Measurements from ENCODE around the gene UROC1. TPM values are rescaled to one million over a fixed set of nuclear protein-coding genes. Genes with fewer than 3 reads are reported as not detected.

UROC1 gene
- total and polyA plus RNA-seq, 2 experiments from 2014 or later, result not detected

GRCh38 chr3:126440709-126440995, 76.9 kb downstream of the UROC1 start:
- Mint-ChIP-seq H3K27me3 (ENCODE audit: insufficient read depth, low read depth, poor library complexity) (peaks cover under 1% of the 10 kb centered on the region), H3K36me3 (ENCODE audit: low read depth) (peaks cover 19% of the 10 kb centered on the region), H3K4me3 (no peak overlapping the region), H3K4me1 (peaks cover 35% of the 10 kb centered on the region), H3K9me3 (no peaks in the 10 kb centered on the region), H3K27ac (peak overlapping the region; percentile 59; the same call in 1 of the 2 replicates)
- Histone ChIP-seq H3K4me3 (no peak overlapping the region), H3K27me3 (ENCODE audit: insufficient read depth) (no peaks in the 10 kb centered on the region), H3K9me2 (ENCODE audit: insufficient read depth) (no peaks in the 10 kb centered on the region), H3K4me1 (ENCODE audit: insufficient read depth) (no peaks in the 10 kb centered on the region), H3F3A (replicated peaks; ENCODE audit: low read depth) (no peaks in the 10 kb centered on the region), H2AFZ (no peak overlapping the region), H3K27ac (ENCODE audit: low read depth) (no peak overlapping the region), H4K20me1 (replicated peaks; ENCODE audit: insufficient read depth) (no peaks in the 10 kb centered on the region; the same call in 1 of the 2 replicates), H3K36me3 (ENCODE audit: insufficient read depth) (no peaks in the 10 kb centered on the region), H3K4me2 (no peak overlapping the region), H3K79me2 (replicated peaks; ENCODE audit: insufficient read depth) (no peaks in the 10 kb centered on the region)
- ATAC-seq, result no peak; the same call in 2 of the 3 replicates
- TF ChIP-seq ZNF331 (CRISPR knock-in tag; IDR thresholded peaks at IDR 0.05; ENCODE audit: low read depth), result no peak
- no peak for TF ChIP-seq JUNB (IDR thresholded peaks at IDR 0.05; ENCODE audit: unreplicated experiment)
- no peak for TF ChIP-seq CREB1 (CRISPR knock-in tag; IDR thresholded peaks at IDR 0.05; ENCODE audit: low read depth)
- no peak for TF ChIP-seq CTCF (conservative IDR thresholded peaks at IDR 0.05; ENCODE audit: low read depth in 2 of 2)
- TF ChIP-seq ZNF114 (CRISPR knock-in tag; IDR thresholded peaks at IDR 0.05), result no peak
- TF ChIP-seq, protein P1, sequence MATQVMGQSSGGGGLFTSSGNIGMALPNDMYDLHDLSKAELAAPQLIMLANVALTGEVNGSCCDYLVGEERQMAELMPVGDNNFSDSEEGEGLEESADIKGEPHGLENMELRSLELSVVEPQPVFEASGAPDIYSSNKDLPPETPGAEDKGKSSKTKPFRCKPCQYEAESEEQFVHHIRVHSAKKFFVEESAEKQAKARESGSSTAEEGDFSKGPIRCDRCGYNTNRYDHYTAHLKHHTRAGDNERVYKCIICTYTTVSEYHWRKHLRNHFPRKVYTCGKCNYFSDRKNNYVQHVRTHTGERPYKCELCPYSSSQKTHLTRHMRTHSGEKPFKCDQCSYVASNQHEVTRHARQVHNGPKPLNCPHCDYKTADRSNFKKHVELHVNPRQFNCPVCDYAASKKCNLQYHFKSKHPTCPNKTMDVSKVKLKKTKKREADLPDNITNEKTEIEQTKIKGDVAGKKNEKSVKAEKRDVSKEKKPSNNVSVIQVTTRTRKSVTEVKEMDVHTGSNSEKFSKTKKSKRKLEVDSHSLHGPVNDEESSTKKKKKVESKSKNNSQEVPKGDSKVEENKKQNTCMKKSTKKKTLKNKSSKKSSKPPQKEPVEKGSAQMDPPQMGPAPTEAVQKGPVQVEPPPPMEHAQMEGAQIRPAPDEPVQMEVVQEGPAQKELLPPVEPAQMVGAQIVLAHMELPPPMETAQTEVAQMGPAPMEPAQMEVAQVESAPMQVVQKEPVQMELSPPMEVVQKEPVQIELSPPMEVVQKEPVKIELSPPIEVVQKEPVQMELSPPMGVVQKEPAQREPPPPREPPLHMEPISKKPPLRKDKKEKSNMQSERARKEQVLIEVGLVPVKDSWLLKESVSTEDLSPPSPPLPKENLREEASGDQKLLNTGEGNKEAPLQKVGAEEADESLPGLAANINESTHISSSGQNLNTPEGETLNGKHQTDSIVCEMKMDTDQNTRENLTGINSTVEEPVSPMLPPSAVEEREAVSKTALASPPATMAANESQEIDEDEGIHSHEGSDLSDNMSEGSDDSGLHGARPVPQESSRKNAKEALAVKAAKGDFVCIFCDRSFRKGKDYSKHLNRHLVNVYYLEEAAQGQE (IDR thresholded peaks at IDR 0.05; ENCODE audit: unreplicated experiment), result no peak
- TF ChIP-seq STAT1 (IDR thresholded peaks at IDR 0.05; ENCODE audit: unreplicated experiment), result no peak
- TF ChIP-seq NANOG (IDR thresholded peaks at IDR 0.05; ENCODE audit: borderline replicate concordance), result no peak
- no peak for TF ChIP-seq EZH2phosphoT487 (IDR thresholded peaks at IDR 0.05; ENCODE audit: unreplicated experiment)
- TF ChIP-seq EZH2 (IDR thresholded peaks at IDR 0.05; ENCODE audit: low read depth, unreplicated experiment), result no peak
- TF ChIP-seq, protein P2, sequence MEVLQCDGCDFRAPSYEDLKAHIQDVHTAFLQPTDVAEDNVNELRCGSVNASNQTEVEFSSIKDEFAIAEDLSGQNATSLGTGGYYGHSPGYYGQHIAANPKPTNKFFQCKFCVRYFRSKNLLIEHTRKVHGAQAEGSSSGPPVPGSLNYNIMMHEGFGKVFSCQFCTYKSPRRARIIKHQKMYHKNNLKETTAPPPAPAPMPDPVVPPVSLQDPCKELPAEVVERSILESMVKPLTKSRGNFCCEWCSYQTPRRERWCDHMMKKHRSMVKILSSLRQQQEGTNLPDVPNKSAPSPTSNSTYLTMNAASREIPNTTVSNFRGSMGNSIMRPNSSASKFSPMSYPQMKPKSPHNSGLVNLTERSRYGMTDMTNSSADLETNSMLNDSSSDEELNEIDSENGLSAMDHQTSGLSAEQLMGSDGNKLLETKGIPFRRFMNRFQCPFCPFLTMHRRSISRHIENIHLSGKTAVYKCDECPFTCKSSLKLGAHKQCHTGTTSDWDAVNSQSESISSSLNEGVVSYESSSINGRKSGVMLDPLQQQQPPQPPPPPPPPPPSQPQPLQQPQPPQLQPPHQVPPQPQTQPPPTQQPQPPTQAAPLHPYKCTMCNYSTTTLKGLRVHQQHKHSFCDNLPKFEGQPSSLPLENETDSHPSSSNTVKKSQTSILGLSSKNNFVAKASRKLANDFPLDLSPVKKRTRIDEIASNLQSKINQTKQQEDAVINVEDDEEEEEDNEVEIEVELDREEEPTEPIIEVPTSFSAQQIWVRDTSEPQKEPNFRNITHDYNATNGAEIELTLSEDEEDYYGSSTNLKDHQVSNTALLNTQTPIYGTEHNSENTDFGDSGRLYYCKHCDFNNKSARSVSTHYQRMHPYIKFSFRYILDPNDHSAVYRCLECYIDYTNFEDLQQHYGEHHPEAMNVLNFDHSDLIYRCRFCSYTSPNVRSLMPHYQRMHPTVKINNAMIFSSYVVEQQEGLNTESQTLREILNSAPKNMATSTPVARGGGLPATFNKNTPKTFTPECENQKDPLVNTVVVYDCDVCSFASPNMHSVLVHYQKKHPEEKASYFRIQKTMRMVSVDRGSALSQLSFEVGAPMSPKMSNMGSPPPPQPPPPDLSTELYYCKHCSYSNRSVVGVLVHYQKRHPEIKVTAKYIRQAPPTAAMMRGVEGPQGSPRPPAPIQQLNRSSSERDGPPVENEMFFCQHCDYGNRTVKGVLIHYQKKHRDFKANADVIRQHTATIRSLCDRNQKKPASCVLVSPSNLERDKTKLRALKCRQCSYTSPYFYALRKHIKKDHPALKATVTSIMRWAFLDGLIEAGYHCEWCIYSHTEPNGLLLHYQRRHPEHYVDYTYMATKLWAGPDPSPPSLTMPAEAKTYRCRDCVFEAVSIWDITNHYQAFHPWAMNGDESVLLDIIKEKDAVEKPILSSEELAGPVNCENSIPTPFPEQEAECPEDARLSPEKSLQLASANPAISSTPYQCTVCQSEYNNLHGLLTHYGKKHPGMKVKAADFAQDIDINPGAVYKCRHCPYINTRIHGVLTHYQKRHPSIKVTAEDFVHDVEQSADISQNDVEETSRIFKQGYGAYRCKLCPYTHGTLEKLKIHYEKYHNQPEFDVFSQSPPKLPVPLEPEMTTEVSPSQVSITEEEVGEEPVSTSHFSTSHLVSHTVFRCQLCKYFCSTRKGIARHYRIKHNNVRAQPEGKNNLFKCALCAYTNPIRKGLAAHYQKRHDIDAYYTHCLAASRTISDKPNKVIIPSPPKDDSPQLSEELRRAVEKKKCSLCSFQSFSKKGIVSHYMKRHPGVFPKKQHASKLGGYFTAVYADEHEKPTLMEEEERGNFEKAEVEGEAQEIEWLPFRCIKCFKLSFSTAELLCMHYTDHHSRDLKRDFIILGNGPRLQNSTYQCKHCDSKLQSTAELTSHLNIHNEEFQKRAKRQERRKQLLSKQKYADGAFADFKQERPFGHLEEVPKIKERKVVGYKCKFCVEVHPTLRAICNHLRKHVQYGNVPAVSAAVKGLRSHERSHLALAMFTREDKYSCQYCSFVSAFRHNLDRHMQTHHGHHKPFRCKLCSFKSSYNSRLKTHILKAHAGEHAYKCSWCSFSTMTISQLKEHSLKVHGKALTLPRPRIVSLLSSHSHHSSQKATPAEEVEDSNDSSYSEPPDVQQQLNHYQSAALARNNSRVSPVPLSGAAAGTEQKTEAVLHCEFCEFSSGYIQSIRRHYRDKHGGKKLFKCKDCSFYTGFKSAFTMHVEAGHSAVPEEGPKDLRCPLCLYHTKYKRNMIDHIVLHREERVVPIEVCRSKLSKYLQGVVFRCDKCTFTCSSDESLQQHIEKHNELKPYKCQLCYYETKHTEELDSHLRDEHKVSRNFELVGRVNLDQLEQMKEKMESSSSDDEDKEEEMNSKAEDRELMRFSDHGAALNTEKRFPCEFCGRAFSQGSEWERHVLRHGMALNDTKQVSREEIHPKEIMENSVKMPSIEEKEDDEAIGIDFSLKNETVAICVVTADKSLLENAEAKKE (CRISPR knock-in tag; IDR thresholded peaks at IDR 0.05), result no peak
- TF ChIP-seq, protein P3, sequence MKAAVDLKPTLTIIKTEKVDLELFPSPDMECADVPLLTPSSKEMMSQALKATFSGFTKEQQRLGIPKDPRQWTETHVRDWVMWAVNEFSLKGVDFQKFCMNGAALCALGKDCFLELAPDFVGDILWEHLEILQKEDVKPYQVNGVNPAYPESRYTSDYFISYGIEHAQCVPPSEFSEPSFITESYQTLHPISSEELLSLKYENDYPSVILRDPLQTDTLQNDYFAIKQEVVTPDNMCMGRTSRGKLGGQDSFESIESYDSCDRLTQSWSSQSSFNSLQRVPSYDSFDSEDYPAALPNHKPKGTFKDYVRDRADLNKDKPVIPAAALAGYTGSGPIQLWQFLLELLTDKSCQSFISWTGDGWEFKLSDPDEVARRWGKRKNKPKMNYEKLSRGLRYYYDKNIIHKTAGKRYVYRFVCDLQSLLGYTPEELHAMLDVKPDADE (IDR thresholded peaks at IDR 0.05), result no peak
- TF ChIP-seq POLR2AphosphoS5 (IDR thresholded peaks at IDR 0.05; ENCODE audit: low read depth), result no peak
- no peak for DNase-seq (ENCODE audit: low spot score)
